ENCODE measurements around the gene SPOPL.
"Not testable (repeated sequence)": the region's sequence is repeated elsewhere in the genome, so short reads cannot be mapped to it uniquely, and the experiment has no call there.

SPOPL gene

DNA sequence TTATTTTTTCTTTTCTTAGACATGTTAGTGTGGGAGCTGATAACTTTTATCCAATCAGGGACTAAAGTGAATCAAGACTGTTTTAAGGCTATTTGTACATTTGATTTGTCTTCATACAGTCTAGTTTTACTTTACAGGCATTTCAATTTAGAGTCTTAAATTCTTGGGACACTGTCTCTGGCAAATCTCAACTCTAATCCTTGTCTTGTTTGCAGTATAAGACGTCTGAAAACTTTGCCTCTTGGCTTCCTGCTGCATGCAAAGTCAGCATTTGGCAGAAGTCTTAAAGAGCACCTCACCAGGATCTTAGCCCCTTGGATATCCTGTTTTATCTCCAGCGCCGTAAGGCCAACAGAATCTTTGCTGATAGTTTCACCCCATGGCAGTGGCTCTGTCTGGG is 30.3 kb downstream of the SPOPL start:
- DNase-seq, result no peak

GRCh38 chr2:138534791-138535190 is 33.2 kb downstream of the SPOPL start:
- DNase-seq, result no peak

DNA sequence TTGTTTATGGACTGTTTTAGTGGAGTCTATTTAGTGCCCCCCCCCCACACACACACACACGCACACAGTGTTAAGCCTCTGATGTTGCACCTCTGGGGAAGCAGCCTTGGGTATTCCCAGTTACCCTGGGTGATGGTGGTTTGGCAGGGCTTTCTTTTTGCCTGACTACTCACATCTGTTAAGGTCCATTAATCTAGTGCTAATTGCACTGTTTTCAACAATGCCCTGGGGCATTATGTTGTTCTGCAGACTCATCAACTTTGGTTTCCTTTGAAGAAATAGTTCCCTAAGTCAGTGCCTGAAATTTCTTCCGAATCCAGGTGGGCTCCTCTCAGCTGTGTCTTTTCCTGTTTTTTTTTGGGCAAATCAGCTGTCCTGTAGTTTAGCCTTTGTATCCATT is 34.7 kb downstream of the SPOPL start:
- DNase-seq, result no peak

DNA sequence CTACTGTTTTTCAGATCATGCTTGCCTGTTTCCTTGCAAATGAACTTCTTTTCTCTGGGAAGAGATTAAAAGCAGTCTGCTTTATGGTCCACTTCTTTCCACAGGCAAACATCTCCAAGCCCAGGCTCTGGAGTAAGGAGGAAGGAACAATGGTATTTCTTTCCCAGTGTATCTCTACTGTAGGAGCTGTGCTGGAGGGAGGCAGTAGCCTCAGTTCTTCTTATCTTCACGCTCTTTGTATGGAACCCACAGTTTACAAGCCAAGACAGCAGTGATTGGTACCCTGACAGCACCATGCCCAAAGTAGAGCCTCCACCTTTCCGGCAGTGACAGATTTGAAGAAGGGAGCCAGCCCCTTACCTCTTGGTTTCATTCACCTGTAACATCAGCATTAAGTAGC is 35.2 kb downstream of the SPOPL start:
- DNase-seq, result no peak

DNA sequence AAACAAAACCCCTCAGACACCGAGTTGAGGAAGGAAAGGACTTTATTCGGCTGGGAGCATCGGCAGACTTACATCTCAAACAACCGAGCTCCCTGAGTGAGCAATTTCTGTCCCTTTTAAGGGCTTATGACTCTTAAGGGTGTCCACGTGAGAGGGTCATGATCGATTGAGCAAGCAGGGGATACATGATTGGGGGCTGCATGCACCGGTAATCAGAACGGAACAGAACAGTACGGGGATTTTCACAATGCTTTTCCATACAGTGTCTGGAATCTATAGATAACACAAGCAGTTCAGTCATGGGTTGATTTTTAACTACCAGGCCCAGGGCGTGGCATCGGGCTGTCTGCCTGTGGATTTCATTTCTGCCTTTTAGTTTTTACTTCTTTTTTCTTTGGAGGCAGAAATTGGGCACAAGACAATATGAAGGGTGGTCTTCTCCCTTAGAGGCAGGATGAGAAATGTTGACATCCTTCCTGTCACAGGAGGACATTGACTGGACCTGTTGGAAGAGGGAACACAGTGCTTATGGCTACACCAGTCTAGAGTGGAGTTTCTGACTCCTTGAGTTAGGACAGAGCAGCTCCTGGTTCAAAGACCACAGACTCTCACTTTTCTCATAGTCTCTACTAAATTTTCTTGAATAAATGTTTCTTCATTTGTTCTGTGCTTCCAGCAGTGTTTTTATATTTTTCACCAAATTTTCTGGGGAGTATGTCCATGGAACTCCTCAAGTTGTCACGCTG is 35.8 kb downstream of the SPOPL start:
- DNase-seq, result no peak

GRCh38 chr2:138544206-138544605 is 42.6 kb downstream of the SPOPL start:
- DNase-seq, result not testable (repeated sequence)

DNA sequence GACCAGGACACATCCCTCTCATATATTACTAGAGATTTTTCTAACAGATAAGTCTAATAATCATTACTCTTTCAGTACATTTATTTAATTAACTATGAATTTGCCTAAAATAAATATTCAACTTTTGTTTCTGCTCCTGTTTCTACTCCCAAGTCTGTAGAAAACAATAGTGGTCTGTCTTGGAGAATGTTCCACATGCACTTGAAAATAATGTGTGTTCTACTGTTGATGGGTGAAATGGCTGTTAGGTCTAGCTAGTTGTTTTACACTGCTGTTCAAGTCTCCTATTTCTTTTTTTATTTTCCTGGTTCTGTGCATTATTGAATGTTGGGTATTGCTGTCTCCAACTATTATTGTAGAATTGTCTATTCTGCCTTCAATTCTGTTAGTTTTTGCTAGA is 47.2 kb downstream of the SPOPL start:
- no peak for DNase-seq

DNA sequence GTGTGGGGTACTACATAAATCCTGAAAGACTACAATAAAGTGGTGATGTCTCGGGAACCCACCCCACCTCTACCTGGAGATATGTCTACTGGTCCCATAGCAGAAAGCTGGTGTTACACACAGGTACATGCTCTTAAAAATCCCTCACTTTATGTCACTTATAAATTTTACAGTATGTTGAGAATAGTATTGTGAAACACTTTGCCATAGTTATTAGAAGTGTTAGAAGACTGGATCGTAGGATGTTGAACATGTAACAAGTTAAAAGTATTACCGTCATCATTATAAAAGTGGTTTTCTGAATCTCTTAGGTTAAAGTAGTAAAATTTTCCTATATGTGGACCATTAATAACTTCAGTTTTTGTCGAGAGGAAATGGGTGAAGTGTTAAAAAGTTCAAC is 48.6 kb downstream of the SPOPL start:
- DNase-seq, result no peak

DNA sequence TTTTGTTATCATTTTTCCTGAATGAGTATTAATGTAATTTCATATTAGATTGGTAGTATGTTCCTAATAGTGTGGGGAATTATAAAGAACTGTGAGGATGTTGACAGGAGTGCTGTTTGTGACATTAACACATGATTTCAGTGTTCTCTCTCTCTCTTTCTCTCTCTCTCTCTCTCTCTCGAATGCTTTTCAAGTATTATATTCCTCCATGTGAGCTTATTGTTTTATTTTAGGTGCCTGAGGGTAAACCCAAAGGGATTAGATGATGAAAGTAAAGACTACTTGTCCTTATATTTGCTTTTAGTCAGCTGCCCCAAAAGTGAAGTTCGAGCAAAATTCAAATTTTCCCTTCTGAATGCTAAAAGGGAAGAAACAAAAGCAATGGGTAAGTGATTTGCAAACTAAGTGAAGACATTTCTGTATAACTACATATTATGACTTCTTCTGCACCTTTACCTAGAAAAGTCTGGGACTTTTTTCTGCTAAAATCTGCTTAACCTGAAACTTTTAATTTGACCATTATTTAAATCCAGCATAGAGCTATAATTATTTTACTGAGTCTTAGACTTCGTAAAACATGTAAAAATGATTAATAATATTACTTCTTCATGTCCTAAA is 49.2 kb downstream of the SPOPL start:
- DNase-seq, result no peak

- no peak for DNase-seq
These were observed 52.6 kb downstream of the SPOPL start for GRCh38 chr2:138554123-138554522.

- DNase-seq, result no peak
These were observed 58.1 kb downstream of the SPOPL start for GRCh38 chr2:138559641-138560040.

- no peak for DNase-seq
These were observed 63.1 kb downstream of the SPOPL start for GRCh38 chr2:138564586-138565229.

DNA sequence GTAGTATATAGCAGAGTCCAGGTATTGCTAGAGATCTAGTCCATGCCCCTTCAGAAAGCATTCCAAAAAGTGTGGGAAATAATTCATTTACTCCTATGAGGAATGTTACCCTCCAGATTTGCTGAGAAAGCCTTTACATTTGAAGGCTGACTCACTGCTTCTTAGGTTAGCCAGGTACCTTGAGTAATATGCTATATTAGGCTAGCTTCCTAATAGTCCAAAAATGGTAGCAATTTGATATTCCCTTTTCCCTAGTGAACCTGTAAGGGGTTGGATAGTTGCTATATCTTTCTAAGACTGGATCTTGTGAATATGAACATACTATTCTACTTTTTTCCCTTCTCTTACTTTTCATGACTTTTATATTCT is 63.6 kb downstream of the SPOPL start:
- DNase-seq, result no peak

DNA sequence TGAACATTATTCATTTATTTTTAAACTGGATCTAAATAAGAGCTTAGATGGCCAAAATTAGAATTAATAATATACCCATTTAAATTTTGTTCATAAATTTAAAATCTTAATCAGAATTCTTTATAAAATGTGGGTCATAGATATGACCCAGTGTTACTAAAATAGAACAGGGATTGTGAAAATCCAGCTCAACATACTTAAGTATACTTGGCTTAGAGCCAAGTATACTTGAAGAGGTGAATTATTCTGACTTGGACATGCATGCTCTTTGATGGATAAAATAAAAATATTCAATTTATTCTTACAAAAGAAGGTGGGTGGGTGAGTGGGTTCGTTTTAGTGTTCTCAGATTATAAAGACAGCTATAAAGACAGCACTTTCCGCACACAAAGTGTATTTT is 70.7 kb downstream of the SPOPL start:
- DNase-seq, result no peak

GRCh38 chr2:138577066-138577465 is 75.5 kb downstream of the SPOPL start:
- no peak for DNase-seq

- no peak for DNase-seq
These were observed 78.0 kb downstream of the SPOPL start for GRCh38 chr2:138579556-138579955.

DNA sequence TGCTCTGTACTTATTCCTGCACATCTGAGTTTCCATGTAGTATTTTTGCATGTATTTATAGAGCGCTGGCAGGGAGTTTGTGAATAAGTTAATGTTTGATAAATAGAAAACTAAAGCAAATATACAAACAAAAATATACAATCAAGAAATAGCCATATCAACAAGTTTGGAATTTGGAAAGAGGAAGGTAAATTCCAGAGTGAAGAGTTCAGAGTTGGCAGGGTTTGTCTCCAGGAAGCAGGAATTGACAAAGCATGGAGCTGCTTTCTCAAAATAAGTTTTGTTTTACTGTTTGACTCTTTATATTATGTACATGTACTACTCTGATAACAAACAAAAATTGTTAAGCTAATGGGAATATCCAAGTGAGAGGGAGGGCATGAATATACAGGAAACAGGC is 80.3 kb downstream of the SPOPL start:
- no peak for DNase-seq

GRCh38 chr2:138589663-138590062 is 88.1 kb downstream of the SPOPL start:
- DNase-seq, result no peak

GRCh38 chr2:138596403-138596802 is 94.8 kb downstream of the SPOPL start:
- no peak for DNase-seq

GRCh38 chr2:138600732-138601457 is 99.3 kb downstream of the SPOPL start:
- DNase-seq, result no peak

- no peak for DNase-seq
These were observed 100.0 kb downstream of the SPOPL start for GRCh38 chr2:138601458-138602165.

- no peak for DNase-seq
These were observed 100.5 kb downstream of the SPOPL start for GRCh38 chr2:138602166-138602460.

- no peak for DNase-seq
These were observed 106.2 kb downstream of the SPOPL start for GRCh38 chr2:138607746-138608145.

Measured in NCI-H1048 (cell line).